Measurements from ENCODE around the gene WDHD1. TPM values are rescaled to one million over a fixed set of nuclear protein-coding genes. Genes with fewer than 3 reads are reported as not detected.

Gene WDHD1
- total RNA-seq, 2 experiments from 2014 or later = 33.5 to 60.3 TPM

DNA sequence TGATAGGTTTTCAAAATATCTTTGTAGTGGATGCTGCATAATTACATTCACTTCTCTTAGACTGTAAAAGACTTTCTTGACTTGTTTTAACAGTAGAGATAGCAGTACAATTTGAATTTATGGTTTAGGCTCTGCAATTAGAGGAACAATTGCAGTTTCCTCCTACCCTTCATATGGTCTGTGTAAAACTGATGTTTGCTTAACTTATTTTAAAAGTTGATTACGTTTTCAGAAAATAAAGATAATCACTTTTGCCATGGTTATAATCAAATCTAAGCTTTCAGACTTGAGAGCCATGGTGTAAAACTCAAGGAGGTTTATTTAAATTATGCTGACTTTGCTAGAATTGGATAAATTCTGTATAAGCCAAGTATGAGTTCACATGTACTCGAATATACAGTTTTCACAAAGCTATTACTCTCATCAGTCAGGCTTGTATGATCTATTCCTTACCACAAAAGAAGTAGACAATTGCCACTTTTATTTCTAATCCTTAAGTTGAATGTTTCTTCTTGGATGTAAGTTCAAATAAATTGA, 22.1 kb upstream of the WDHD1 start:
- H3K4me1 ChIP-seq (ENCODE audit: insufficient read depth, low read length, poor library complexity, severe bottlenecking) = peaks cover 20% of the 10 kb centered on the region
- H3K9me2 ChIP-seq (ENCODE audit: insufficient read depth, low read length) = no peaks in the 10 kb centered on the region
- TF ChIP-seq EZH2phosphoT487 (IDR thresholded peaks at IDR 0.05; ENCODE audit: borderline replicate concordance, low read depth, low read length) = no peak
- H3K36me3 ChIP-seq (ENCODE audit: insufficient read depth, low read length) = peaks cover 32% of the 10 kb centered on the region
- BruUV-seq (replicated peaks) = no TSS peak
- H3K4me2 ChIP-seq (ENCODE audit: low read length) = no peak overlapping the region
- no peaks in the 10 kb centered on the region for H3K9me3 ChIP-seq (ENCODE audit: low read length)
- ChIA-PET CTCF (ENCODE audit: unreplicated experiment) (no interaction called here), POLR2A (interaction anchor here (1.1 kb wide), 1 partner anchor 19 kb away, joined by 3 read pairs; no protein-coding TSS in a partner anchor)
- H4K20me1 ChIP-seq (ENCODE audit: insufficient read depth, low read length) = peaks cover 17% of the 10 kb centered on the region
- H3K27ac ChIP-seq (ENCODE audit: low read depth, low read length, poor library complexity, severe bottlenecking) = no peak overlapping the region
- no peak for DNase-seq (ENCODE audit: low spot score)
- H3K79me2 ChIP-seq (ENCODE audit: insufficient read depth, low read depth, low read length) = peaks cover 24% of the 10 kb centered on the region
- intact Hi-C loops (cut with micrococcal nuclease; ENCODE audit: unreplicated experiment) = no loop called here
- H2AFZ ChIP-seq (ENCODE audit: low read length) = no peak overlapping the region
- no peak overlapping the region for H3K4me3 ChIP-seq (ENCODE audit: low read depth, low read length, poor library complexity, severe bottlenecking)

DNA sequence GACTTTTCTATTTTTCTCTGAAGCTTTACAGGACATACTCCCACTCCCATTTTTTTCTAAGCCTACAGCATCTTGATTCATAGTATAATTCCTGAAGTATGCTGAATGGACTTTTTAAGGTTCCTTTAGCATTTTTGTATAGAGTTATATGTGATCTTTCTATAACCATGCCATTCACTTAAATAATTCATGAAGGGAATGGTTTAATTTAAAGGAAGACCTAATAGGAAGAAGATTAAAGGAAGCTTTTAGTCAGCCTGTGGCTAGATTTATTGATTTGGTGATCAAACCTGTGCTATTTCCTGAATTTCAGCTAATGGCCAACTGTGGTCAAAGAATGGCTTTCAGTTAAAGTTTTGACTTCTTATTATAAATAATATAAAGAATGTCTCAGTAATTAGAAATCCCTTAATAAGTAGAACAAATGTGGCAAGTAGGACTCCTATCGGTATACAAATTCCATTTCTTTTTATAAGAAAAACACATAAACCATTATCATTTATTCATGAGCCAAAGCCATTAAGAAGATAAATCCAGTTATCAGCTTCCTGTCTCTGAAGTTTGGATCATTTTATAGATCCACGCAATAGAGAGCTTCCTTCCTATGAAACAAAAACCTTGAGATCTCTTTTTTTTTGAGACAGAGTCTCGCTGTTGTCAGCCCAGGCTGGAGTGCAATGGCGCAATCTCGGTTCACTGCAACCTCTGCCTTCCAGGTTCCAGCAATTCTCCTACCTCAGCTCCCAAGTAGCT, 20.6 kb upstream of the WDHD1 start:
- TF ChIP-seq, protein P1, sequence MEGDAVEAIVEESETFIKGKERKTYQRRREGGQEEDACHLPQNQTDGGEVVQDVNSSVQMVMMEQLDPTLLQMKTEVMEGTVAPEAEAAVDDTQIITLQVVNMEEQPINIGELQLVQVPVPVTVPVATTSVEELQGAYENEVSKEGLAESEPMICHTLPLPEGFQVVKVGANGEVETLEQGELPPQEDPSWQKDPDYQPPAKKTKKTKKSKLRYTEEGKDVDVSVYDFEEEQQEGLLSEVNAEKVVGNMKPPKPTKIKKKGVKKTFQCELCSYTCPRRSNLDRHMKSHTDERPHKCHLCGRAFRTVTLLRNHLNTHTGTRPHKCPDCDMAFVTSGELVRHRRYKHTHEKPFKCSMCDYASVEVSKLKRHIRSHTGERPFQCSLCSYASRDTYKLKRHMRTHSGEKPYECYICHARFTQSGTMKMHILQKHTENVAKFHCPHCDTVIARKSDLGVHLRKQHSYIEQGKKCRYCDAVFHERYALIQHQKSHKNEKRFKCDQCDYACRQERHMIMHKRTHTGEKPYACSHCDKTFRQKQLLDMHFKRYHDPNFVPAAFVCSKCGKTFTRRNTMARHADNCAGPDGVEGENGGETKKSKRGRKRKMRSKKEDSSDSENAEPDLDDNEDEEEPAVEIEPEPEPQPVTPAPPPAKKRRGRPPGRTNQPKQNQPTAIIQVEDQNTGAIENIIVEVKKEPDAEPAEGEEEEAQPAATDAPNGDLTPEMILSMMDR (conservative IDR thresholded peaks at IDR 0.05; ENCODE audit: low read length) = no peak
- no peak for TF ChIP-seq EZH2phosphoT487 (IDR thresholded peaks at IDR 0.05; ENCODE audit: borderline replicate concordance, low read depth, low read length)
- Histone ChIP-seq H3K4me3 (ENCODE audit: low read depth, low read length, poor library complexity, severe bottlenecking) (no peak overlapping the region), H3K9me3 (ENCODE audit: low read length) (no peaks in the 10 kb centered on the region), H3K27ac (ENCODE audit: low read depth, low read length, poor library complexity, severe bottlenecking) (no peak overlapping the region), H3K9me2 (ENCODE audit: insufficient read depth, low read length) (no peaks in the 10 kb centered on the region), H3K4me2 (ENCODE audit: low read length) (no peak overlapping the region), H3K79me2 (ENCODE audit: insufficient read depth, low read depth, low read length) (peaks cover 10% of the 10 kb centered on the region), H3K4me1 (ENCODE audit: insufficient read depth, low read length, poor library complexity, severe bottlenecking) (peaks cover 6% of the 10 kb centered on the region), H4K20me1 (ENCODE audit: insufficient read depth, low read length) (peaks cover 4% of the 10 kb centered on the region), H3K36me3 (ENCODE audit: insufficient read depth, low read length) (peaks cover 33% of the 10 kb centered on the region), H2AFZ (ENCODE audit: low read length) (no peak overlapping the region)
- no TSS peak for BruUV-seq (replicated peaks)
- POLR2A ChIA-PET = interaction anchor here (0.7 to 2.3 kb wide), 5 partner anchors 10 to 22 kb away, joined by 3 to 9 read pairs (median 4); partner anchors contain the start of genes SOCS4 and WDHD1
- CTCF ChIA-PET (ENCODE audit: unreplicated experiment) = interaction anchor here (0.6 kb wide), 1 partner anchor 48 kb away, joined by 3 read pairs; no protein-coding TSS in a partner anchor
- DNase-seq (ENCODE audit: low spot score) = no peak
- intact Hi-C loops (cut with micrococcal nuclease; ENCODE audit: unreplicated experiment) = no loop called here

DNA sequence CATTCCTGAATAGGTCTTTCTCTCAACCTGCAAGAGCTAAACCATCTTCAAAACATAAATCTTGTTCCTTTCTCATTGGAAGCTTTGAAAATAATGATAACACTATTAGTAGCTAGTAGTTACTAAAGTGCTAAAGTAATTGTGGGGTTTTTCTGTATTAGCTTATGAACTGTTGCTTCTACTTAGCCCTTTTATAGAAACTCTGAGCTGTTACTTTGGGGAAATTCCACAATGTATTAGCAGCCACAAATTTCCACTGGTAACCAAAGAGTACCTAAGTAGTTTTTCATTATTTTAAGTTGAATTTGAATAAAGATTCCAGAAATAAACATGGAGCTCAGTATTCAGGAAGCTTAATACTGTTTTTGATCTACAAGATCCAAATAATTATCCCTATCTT, 18.2 kb upstream of the WDHD1 start:
- DNase-seq (ENCODE audit: low spot score) = no peak
- Histone ChIP-seq H3K4me2 (ENCODE audit: low read length) (no peak overlapping the region), H3K9me2 (ENCODE audit: insufficient read depth, low read length) (no peaks in the 10 kb centered on the region), H3K4me1 (ENCODE audit: insufficient read depth, low read length, poor library complexity, severe bottlenecking) (no peaks in the 10 kb centered on the region), H3K27ac (ENCODE audit: low read depth, low read length, poor library complexity, severe bottlenecking) (no peak overlapping the region), H3K4me3 (ENCODE audit: low read depth, low read length, poor library complexity, severe bottlenecking) (no peak overlapping the region), H3K9me3 (ENCODE audit: low read length) (no peaks in the 10 kb centered on the region), H3K79me2 (ENCODE audit: insufficient read depth, low read depth, low read length) (peaks cover 13% of the 10 kb centered on the region; the same call in 1 of the 2 replicates), H4K20me1 (ENCODE audit: insufficient read depth, low read length) (no peaks in the 10 kb centered on the region), H3K36me3 (ENCODE audit: insufficient read depth, low read length) (peaks cover 48% of the 10 kb centered on the region), H2AFZ (ENCODE audit: low read length) (no peak overlapping the region)
- no TSS peak for BruUV-seq (replicated peaks)
- intact Hi-C loops (cut with micrococcal nuclease; ENCODE audit: unreplicated experiment) = no loop called here
- TF ChIP-seq, protein P1 (conservative IDR thresholded peaks at IDR 0.05; ENCODE audit: low read length) = no peak
- no peak for TF ChIP-seq EZH2phosphoT487 (IDR thresholded peaks at IDR 0.05; ENCODE audit: borderline replicate concordance, low read depth, low read length)
- ChIA-PET POLR2A (interaction anchor here (0.5 to 2.7 kb wide), 10 partner anchors 8 to 606 kb away, joined by 3 to 19 read pairs (median 4); partner anchors contain the start of genes SOCS4 and WDHD1), CTCF (ENCODE audit: unreplicated experiment) (no interaction called here)
